Subcutaneous adipose tissue (tissue), 4 donors: Measurements from ENCODE around the gene TSEN54. TPM values are rescaled to one million over a fixed set of nuclear protein-coding genes. Genes with fewer than 3 reads are reported as not detected.

Experiments used
- CTCF ChIP-seq: fragments of 450-650 bp; IDR thresholded peaks from one replicate; pipeline ENCODE4 v1.5.1; 2016; ENCODE audit warnings: low read depth, mild to moderate bottlenecking, control low read depth, antibody characterized with exemption, moderate library complexity
- total RNA-seq, 4 donors: library from RNA; depleted of rRNA; stranded (reverse); fragments of >200 nt; gene quantifications; one replicate each; pipeline ENCODE4 v1.1.0, GENCODE V29; 2016

Gene TSEN54
- total RNA-seq, 4 donors from 2014 or later = 9.5 to 23.8 (median 17.3) TPM

GRCh38 chr17:75559958-75560533, 43.7 kb downstream of the TSEN54 start:
- TF ChIP-seq CTCF = no peak

DNA sequence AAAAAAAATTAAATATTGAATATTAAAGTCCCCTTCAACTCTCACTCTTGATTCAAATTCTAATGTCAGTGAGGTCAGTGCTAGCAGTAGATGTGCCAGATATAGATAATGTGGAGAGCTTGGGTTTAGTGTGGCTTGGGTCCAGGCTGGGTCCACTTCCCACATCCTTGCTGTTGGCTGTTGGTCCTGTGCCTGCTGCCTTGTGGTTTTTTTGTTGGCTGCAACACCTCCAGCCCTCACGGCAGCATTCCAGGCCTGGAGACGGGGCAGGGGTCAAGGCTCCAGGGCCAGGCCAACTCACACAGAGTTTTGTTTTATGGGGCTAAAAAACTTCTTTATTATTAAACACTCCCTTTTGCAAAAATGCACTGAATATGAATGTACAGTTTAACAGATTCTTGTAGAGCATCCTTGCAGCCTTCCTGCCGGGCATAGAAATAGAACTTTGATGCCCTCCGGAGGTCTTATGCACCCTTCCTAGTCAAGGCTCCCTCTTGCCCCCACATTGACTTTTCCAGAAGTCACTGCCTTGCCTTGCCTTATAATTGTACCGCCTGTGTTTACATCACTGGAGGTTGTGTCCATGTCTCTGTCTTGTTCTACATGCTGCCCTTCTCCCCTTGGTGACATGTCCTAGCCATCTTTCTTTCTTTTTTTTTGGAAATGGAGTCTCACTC, 45.7 kb downstream of the TSEN54 start:
- no peak for TF ChIP-seq CTCF

GRCh38 chr17:75563063-75563758, 46.9 kb downstream of the TSEN54 start:
- TF ChIP-seq CTCF = no peak

DNA sequence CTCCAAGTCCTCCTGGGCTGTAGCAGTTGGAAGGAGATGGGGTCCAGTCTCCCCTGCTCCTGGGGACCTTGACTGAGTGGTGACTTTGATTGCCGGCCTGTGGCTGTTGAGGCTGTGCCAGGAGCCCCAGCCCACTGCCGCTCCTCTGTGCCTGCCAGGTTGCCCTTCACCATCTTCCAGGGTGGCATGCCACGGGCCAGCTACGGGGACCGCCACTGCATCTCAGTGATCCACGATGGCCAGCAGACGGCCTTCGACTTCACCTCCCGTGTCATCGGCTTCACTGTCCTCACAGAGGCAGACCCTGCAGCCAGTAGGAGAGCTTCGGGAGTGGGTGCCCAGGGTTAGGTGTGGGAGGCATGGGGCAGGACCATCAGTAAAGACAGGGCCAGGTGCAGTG, 47.9 kb downstream of the TSEN54 start:
- TF ChIP-seq CTCF = no peak

- TF ChIP-seq CTCF = no peak
These were observed 48.7 kb downstream of the TSEN54 start for GRCh38 chr17:75565066-75565465.

DNA sequence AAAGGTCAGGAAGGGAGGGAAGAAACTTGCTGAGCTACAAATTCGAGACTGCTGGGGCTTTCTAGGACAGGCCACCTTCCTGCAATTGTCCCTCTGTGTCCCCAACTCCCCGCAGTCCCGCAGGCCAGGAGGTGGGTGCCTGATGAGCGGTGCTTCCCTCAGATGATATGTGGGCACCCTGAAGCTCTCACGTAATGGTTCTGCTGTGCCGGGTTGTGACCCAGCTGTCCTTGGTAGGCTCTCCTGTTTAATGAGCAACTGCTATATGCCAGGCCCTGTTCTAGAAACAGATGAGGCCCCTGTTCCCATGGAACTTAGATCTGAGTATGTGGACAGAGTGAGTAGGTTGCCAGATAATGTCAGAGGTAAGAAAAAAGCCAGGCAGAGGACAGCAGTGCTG, 49.3 kb downstream of the TSEN54 start:
- no peak for TF ChIP-seq CTCF

- TF ChIP-seq CTCF = no peak
These were observed 50.1 kb downstream of the TSEN54 start for GRCh38 chr17:75566416-75566815.
